Cardiac muscle cell (in vitro differentiated cells and primary cell): ENCODE measurements around the gene BNC1. TPM values are rescaled to one million over a fixed set of nuclear protein-coding genes. Genes with fewer than 3 reads are reported as not detected.

ENCODE experiments used
- DNase-seq, 2 donors: peaks; one replicate each; pipeline versions ENCODE4 v3.0.0 to v3.0.0-alpha.2; 2010 to 2017; ENCODE audit warnings: low read depth in 1 of 2, low spot score in 1 of 2
- H3K27ac ChIP-seq: fragments of 200-600 bp; sonication (generic); 2 replicates; pipeline ENCODE4 v1.5.1; 2016
- H3K27me3 ChIP-seq: fragments of 200-600 bp; sonication (generic); 2 replicates; pipeline ENCODE4 v1.6.0; 2016; ENCODE audit warnings: control low read depth
- H3K36me3 ChIP-seq: fragments of 200-600 bp; sonication (generic); 2 replicates; pipeline ENCODE4 v1.5.1; 2016; ENCODE audit warnings: control low read depth
- H3K4me1 ChIP-seq: fragments of 200-600 bp; sonication (generic); 2 replicates; pipeline ENCODE4 v1.8.1; 2017; ENCODE audit warnings: low read depth, mild to moderate bottlenecking, mixed run types
- H3K4me3 ChIP-seq: fragments of 200-600 bp; sonication (generic); 2 replicates; pipeline ENCODE4 v1.5.1; 2016; ENCODE audit warnings: mild to moderate bottlenecking
- H3K9me3 ChIP-seq: fragments of 200-600 bp; sonication (generic); 2 replicates; pipeline ENCODE4 v1.5.1; 2017; ENCODE audit warnings: low read depth, mild to moderate bottlenecking, control low read depth
- polyA plus RNA-seq: library from polyadenylated mRNA; unstranded; fragments of >200 nt; fragmentation: Nextera tagmentation; extraction: Ambion mirVana; gene quantifications from 2 replicates; pipeline ENCODE4 v1.2.1, GENCODE V29; 2016
- total RNA-seq: library from RNA; depleted of rRNA; stranded (reverse); fragments of >200 nt; gene quantifications from 2 replicates; pipeline ENCODE4 v1.2.3, GENCODE V29; 2016
- TF ChIP-seq, protein P1 (sequence below): IDR thresholded peaks from 2 replicates; pipeline ENCODE4 v1.5.1; 2012; ENCODE audit warnings: low read depth, mild to moderate bottlenecking, low read length

Gene BNC1
- total and polyA plus RNA-seq, 2 experiments from 2014 or later: 3.3 to 4.5 TPM

GRCh38 chr15:83322061-83322460, 37.6 kb upstream of the BNC1 start:
- Histone ChIP-seq H3K27me3 (no peaks in the 10 kb centered on the region), H3K9me3 (no peaks in the 10 kb centered on the region), H3K36me3 (no peaks in the 10 kb centered on the region), H3K27ac (no peak overlapping the region), H3K4me1 (no peaks in the 10 kb centered on the region), H3K4me3 (no peak overlapping the region)
- peak in 1 of 2 donors; percentile 61 for DNase-seq
- TF ChIP-seq, protein P1, sequence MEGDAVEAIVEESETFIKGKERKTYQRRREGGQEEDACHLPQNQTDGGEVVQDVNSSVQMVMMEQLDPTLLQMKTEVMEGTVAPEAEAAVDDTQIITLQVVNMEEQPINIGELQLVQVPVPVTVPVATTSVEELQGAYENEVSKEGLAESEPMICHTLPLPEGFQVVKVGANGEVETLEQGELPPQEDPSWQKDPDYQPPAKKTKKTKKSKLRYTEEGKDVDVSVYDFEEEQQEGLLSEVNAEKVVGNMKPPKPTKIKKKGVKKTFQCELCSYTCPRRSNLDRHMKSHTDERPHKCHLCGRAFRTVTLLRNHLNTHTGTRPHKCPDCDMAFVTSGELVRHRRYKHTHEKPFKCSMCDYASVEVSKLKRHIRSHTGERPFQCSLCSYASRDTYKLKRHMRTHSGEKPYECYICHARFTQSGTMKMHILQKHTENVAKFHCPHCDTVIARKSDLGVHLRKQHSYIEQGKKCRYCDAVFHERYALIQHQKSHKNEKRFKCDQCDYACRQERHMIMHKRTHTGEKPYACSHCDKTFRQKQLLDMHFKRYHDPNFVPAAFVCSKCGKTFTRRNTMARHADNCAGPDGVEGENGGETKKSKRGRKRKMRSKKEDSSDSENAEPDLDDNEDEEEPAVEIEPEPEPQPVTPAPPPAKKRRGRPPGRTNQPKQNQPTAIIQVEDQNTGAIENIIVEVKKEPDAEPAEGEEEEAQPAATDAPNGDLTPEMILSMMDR: no peak

GRCh38 chr15:83320844-83321243, 36.4 kb upstream of the BNC1 start:
- H3K27me3 ChIP-seq: no peaks in the 10 kb centered on the region
- peak in 1 of 2 donors; percentile 67 for DNase-seq
- TF ChIP-seq, protein P1: no peak
- no peak overlapping the region for H3K4me3 ChIP-seq
- no peak overlapping the region for H3K27ac ChIP-seq
- no peaks in the 10 kb centered on the region for H3K4me1 ChIP-seq
- no peaks in the 10 kb centered on the region for H3K36me3 ChIP-seq
- H3K9me3 ChIP-seq: no peaks in the 10 kb centered on the region

DNA sequence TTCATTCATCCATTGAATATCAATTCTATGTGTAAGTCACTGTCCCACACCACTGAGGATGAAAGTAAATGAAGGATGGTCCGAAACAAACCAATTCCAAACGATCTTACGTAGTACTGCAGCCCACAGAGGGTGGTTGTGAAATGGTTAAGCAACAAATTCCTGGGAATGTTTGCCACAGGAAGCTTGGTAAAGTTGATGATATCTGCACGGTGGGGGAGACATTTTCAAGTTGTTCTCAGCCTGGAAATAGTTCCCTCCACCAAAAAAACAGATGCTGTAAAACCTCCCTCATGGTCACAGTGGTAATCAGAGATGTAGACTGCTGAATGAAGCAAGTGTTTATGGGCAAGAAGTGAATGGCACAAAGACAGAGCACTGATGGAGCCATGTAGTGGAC, 35.9 kb upstream of the BNC1 start:
- Histone ChIP-seq H3K36me3 (no peaks in the 10 kb centered on the region), H3K27ac (no peak overlapping the region), H3K27me3 (no peaks in the 10 kb centered on the region), H3K9me3 (no peaks in the 10 kb centered on the region), H3K4me3 (no peak overlapping the region), H3K4me1 (no peaks in the 10 kb centered on the region)
- peak in 1 of 2 donors; percentile 95 for DNase-seq
- TF ChIP-seq, protein P1: no peak

DNA sequence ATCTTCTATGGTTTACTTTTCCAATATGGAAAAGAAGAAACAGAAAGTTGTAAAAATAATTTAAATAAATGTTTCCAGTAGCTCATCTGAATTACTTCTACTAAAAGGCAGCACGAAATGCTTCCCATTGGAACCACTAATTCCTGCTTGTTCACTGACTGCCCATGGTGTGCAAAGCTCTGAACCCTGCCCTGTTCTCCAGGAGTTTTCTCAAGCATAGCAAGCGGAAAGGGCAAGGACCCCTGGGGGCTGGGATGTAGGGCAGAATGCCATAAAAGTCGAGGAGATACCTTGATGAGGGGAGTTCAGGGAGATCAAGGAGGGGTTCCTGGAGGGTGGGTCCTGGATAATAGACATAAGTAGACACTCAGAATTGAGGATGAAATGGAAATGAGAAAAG, 35.3 kb upstream of the BNC1 start:
- H3K27ac ChIP-seq: no peak overlapping the region
- TF ChIP-seq, protein P1: no peak
- DNase-seq: no peak
- no peaks in the 10 kb centered on the region for H3K27me3 ChIP-seq
- H3K4me1 ChIP-seq: no peaks in the 10 kb centered on the region
- H3K9me3 ChIP-seq: no peaks in the 10 kb centered on the region
- no peak overlapping the region for H3K4me3 ChIP-seq
- H3K36me3 ChIP-seq: no peaks in the 10 kb centered on the region

- TF ChIP-seq, protein P1: no peak
- Histone ChIP-seq H3K36me3 (no peaks in the 10 kb centered on the region), H3K9me3 (no peaks in the 10 kb centered on the region), H3K27me3 (no peaks in the 10 kb centered on the region), H3K27ac (no peak overlapping the region), H3K4me3 (no peak overlapping the region), H3K4me1 (no peaks in the 10 kb centered on the region)
- DNase-seq: peak in 1 of 2 donors; percentile 59
These were observed 34.5 kb upstream of the BNC1 start for GRCh38 chr15:83318861-83319415.
